HG02970 (cell line): ENCODE data around the gene CIDEA.
A peak's percentile ranks its signal among the peaks of the same experiment; 100 is the strongest.

Source experiments
- ATAC-seq: cut with Tn5 transposase; IDR thresholded peaks from one replicate; pipeline ENCODE4 v1.9.1; 2021; ENCODE audit warnings: mild to moderate bottlenecking, moderate library complexity, moderate number of reproducible peaks; ENCODE audit not compliant: unreplicated experiment, low FRiP score

Gene CIDEA

DNA sequence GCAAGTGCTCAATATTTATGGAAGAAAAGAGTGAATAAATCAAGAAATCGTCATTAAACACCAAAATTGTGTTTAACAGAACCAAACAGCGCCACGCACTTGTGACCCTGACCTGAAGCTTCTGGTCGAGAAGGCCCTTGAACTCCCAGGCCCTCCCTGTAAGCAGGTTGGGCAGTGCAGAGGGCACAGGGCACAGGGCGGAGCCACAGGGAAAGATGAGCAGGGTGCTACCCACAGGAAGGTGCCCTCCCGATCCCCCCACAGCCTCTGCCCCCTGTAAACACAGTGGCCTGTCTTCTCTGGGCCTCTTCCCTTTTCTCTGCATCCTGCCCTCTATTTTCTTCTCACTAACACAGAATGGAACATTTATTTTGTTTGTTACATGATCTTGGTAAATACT, 37.0 kb downstream of the CIDEA start:
- no peak for ATAC-seq

DNA sequence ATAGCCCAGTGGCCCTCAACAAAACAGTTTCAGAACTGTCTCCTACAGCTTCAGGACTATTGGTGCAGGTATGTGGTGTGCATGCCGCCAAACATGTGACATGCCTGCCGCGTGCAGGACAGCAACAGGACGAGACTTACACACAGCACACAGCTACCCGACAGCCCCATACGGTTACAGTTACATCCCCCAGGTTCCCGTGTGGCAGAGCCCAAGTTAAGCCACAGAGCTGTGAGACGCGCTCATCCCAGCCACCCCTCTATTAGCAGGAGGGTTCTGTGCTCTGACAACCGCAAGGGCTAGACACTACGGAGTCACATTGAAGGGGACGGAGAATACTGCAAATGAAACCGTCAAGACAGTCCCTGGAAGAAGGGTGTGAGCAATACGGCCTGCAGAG, 37.5 kb downstream of the CIDEA start:
- ATAC-seq, result no peak

DNA sequence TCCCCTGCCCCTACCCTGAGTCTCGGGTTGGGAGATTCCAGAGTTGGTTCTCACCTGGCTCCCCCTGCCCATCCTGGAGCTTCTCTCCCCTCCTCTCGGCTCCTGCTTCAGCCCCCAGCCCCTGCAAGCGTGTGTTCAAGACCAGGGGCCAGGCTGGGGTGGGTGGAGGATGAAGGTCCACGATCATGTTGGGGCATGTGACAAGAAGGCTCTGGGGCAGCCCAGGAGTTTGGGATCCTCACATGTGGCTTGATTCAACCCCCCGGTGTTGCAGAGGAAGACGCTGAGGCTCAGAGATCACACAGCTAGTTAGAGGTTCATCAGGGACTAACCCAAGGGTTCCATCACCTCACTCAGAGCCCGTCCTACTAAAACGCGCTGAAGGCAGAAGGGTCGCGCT, 39.7 kb downstream of the CIDEA start:
- ATAC-seq, result no peak

DNA sequence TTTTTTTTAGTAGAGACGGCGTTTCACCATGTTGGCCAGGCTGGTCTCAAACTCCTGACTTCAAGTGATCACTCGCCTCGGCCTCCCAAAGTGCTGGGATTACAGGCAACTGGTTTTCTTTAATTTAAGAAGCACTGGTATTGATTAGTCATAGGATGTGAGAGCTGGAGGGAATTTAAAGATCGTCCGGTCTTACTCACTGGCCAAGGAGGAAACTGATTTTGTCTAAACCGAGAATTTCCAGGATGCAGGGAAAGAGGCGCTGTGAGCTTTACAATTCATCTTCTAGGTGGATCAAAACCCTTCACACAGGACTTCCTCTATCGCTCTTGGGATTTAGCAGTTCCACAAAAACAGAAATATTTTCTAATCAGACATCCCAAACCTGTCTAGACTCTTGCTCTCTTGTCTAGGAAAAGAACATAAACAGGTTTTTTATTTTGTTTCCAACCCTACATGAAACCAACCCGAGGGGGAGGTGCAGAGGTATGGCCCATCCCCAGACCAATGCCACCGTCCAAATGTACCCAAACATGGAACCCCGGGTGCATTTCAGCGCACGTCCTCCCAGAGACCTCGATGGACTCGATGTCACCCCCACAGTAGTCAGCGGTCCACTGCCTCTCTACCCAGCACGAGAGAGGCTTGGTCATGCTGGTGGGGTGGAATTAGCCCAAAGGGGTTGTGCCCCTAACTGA, 41.4 kb downstream of the CIDEA start:
- no peak for ATAC-seq

DNA sequence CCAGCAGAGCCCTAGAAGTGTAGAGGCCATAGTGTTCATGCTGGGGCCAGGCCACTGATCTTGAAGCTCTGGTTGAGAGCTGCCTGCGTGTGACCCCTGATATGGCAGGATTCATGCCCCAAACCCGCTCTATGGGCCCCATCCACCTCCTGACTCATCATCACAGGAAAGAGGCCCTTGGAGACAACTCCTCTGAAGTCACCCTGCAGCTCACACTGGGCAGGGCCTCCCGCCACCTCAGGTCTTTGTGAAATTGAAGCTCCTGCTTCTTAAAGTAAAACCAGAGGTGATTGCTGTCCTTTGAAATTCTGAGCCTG, 41.9 kb downstream of the CIDEA start:
- ATAC-seq, result no peak

DNA sequence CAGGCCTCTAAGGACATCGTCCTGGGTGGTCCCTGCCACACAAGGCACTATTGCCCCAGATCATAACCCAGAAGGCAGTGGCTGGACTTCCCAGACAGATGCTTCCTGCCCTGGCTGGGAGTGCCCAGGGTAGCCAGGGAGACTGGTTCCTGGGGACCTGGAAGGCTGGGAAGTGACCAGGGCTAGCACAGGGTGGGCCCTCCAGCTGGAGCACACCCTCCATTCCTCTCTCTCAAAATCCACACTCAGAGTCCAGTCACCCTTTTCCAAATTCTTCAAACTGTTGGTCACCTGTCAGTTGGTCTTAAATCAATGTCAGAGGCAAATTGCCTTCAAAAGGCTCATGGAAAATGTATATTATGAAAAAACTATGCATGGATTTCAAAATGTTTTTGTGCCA, 42.3 kb downstream of the CIDEA start:
- ATAC-seq, result no peak

DNA sequence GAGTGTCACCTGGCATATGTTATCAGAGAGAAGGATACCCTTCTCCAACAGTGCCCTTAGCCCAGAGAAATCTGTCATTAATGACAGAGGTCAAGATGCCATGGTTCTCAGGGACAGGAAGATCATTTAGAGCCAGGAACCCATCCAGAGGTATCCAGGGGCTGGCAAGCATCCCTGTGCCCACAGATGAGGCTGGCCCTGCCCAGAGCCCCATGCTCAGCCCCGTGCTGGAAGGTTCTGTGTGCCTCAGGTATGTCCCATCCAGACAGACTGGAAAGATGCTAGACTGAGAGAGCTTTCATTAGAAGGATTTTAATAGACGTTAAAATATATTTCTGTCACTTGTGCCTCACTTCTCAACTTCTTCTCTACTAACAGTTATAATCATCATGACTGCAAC, 45.7 kb downstream of the CIDEA start:
- ATAC-seq, result no peak

DNA sequence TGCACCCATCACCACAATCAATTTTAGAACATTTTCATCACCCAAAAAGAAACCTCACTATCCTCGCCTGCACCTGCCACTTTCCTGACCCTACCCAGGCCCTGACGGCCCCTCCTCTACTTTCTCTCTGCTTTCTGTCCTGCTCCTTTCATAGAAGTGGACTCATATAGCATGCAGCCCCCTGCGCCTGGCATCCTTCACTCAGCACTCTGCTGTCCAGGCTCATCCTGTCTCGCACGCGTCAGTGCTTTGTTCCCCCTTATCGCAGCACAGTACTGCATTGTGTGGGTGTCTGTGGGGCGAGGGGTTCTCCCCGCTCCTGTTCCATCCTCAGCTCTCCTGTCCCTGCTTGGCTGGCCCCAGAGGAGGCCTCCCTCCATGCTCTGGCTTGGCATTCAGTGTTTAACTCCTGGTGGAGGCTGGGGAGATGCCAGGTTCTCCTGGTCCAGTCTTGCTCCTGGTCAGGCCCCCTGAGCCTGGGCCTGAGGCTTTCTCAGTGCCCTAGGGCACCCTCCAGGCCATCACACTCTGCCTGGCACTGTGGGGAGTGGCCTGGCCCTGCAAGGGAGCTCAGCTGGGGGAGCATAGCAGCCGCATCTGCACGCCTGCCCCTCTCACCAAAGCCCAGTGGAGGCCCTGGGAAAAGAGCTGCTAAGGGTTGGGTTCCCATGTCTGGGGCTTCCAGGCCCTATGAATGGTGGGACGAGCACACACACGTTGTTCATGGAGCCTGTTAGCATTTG, 47.3 kb downstream of the CIDEA start:
- ATAC-seq, result no peak

DNA sequence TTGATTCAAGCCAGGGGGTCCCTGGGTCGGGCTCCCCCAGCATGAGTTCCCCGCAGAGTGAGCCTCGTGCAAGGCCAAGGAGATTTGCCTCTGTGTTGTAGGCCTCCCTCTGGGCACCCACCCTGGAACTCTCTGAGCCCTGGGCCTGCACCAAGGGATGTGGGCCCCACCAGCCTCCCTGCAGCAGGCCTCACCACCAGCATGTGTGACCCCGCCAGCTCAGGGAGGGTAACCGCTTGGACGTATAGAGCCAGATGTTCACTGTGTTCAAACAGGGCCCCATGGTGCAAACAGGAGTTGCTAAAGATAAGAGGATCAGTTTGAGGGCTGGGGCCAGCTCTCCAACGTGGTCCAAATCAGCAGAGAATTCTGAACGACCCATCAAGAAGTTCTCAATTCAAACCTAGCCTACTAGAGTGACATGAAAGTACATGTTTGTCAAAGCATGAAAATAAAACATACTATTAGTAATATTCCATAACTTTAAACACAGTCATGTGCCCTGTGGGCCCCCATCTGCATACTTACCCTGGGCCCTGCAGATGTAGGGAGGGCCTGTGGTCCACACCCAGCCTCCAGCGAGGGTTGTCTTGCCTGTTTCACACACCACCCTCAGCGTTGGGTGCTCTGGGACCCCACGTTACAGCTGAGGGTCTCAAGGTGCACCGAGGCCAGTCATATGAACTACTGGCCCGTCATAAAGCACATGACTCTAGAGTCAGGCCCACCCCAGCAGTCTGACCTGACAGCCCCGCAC, 48.4 kb downstream of the CIDEA start:
- no peak for ATAC-seq

DNA sequence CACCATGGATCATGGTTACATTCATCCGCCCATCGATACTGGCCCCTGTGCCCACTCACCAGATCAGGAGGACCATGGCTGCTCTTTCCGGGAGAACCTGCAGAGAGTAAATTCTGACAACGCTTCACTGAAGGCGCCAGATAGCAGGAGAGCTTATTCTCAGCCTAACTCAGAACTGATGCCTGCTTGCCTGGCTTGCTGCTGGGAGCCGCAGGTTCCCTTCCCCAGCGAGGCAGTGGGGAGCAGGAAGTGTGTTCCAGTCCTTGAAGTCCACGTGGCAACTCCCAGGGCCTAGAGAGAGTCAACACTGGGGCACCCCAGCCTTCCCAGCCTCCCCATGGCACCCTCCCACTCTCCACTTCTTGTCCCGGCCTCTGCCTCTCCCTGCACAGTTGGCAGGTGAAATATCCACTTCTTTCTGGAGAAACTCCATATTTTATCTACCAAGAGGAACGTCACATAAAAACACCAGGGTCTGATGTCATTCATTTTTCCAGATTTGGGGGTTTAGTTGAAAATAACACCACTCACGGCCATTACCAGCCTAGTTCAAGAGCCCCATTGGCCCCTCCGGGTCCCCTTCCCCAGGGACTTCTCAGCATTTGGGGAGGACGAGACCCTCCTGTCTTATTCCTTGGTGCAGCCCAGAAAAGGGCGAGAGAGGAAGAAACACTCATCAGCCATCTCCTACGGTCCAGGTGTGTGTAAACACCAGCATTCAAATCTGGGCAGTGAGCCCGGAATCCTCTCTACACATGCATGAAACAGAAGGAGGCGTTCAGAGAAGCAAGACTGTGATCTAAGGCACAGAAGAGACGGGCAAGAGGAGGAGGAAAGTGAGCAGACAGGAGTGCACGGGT, 50.4 kb downstream of the CIDEA start:
- no peak for ATAC-seq

DNA sequence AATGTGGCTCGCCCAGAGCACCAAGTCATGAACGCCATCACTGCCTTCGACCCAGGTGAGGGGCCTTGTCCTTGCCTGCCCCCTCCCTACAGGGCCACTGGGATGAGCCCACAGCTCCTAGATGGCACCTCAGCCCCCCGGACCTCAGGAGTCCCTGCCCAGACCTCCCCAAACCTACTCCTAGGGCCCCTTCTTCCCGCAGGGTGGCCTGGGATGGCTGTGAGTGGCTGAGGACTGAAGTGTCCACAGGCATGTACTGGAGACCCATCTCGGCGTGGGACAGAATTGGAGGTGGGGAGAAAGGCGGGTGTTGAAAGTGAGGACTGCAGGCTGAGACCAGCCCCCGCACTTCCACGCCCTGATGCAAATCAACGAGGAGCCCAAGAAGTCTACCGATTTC, 51.0 kb downstream of the CIDEA start:
- ATAC-seq, result no peak

DNA sequence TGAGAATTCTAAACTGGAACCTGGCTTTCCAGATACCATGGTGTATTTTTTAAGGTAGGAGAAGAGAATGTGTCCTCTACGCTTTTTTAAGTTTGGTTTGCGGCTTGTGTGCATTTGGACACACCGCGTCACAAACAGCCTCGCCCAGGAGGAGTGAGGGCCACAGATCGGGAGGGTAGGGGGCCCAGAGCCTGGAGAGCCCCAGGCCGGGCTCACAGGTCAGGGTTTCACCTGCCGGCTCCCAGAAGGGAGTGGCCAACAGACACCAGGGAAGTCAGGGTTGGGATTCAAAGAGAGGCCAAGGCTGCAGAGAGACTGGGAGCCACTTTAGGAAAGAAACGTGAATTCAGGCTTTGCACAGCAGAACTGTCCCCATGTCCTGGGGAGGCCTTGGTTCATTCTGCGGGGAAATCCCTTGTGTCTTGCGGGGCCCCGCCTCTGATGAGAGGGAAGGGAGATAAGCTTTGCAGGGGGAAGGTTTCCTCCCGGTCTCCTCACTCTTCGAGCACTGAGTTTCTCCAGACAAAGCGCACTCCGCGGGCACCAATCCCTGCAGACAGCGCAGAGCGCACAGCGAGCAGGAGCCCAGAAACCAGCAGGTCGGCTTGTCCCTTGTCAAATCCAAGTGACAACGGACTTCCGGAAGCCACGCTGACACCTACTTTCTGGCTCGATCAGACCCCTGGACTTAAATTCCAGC, 51.9 kb downstream of the CIDEA start:
- ATAC-seq, result no peak

DNA sequence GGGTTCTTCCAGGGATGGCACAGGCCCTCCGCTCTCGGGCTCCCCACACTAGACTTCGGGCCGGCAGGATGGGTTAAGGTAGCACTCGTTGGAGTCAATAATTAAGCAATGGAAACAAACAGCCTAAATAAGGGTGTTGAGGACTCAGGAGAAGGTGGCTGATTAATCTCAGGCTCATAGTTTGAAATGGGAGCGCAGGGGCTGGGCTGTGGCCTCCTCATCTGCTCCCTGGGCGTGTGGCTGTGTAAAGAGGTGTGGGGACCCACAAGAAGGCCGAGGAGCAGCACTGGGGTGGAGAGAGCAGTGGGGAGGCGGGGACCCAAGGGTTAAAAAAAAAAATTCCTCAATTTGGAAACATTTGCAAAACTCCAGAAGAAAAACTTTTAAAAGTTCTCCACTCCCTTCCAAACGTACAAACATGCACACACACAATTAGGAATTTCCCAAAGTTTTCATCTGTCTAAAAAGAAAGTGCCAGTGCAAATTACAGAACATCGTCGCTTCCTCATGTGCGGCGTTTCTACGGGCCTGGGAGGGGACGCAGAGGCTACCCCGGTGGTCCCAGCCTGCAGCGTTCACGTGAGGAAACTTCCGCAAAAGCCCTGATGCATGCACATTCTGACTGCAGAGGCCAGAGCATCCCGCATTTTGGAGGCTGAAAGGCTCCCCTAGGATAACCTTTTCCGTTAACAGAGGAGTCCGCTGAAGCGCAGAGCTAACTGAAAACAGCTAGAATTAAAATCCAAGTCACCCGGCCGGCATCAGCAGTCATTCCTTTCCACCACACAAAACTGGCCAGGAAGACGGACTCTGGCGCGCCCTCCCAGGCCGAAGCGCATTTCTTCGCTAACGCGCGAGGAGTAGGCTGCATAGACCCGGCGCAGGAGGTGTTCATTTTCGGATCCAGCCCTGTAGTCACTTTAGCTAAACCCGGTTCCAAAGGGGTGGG, 52.9 kb downstream of the CIDEA start:
- ATAC-seq, result no peak

DNA sequence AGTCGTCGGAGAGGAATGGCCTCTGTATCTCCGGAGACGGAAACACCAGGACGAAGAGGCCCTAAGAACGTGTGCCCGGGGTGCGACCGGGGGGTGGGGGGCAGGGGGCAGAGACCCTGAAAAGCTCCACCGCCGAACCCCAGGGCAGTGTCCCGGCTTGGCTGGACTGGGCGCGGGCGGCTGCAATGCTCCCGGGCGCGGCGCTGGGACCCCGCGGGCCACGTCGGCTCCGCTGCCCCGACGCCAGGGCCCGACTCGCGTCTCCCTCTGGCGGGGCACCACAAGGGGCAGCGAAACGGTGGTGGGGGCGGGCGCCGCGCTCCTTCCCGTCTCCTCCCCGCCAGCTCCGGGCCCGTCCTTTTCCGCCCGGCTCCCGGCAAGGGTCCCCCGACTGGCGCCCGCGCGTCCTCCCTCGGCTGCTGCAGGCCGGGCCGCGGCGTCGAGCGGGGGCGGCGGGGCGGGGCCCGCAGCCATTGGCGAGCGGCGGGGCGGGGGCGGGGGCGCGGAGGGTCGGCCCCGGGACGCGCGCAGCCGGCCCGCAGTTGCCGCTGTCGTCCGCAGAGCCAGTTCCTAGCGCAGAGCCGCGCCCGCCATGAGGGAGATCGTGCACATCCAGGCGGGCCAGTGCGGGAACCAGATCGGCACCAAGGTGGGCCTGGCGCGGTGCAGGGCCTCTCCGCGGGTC, 53.7 kb downstream of the CIDEA start, which contains the start of gene TUBB6:
Gene TUBB6 (plus strand): TSS at position 541 of the 685 bp plus-strand sequence. CDS start 52 bp downstream, at position 593.
- peak; percentile 55 for ATAC-seq

DNA sequence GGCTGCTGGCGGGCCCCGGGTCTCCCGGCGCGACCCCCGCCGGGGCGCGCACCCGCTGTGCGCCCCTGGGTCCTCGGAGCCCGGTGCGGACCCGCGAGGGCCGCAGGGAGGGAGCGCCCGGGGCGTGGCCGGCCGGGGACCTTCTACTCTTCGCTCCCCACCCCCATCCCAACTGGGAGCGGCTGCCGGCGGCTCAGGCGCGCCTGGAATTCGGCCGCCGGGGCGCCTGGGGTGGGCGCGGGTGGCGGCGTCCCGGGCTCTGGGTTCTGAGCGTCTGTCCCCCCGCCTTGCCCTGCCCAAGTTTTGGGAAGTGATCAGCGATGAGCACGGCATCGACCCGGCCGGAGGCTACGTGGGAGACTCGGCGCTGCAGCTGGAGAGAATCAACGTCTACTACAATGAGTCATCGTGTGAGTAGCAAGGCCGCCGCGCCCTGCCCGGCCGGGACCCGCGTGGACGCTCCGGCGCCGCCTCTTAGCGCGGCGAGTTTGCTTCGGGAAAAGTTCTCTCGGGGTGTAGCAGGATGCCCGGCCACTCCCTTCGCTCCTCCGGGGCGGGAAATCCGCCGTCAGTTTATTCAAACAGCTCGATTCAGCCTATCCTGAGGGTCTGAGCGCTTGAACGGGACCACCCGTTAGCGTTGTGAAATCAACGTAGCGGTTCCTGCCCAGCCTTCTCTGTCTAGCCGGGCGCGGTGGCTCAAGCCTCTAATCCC, 54.4 kb downstream of the CIDEA start:
- ATAC-seq, result peak; percentile 43

DNA sequence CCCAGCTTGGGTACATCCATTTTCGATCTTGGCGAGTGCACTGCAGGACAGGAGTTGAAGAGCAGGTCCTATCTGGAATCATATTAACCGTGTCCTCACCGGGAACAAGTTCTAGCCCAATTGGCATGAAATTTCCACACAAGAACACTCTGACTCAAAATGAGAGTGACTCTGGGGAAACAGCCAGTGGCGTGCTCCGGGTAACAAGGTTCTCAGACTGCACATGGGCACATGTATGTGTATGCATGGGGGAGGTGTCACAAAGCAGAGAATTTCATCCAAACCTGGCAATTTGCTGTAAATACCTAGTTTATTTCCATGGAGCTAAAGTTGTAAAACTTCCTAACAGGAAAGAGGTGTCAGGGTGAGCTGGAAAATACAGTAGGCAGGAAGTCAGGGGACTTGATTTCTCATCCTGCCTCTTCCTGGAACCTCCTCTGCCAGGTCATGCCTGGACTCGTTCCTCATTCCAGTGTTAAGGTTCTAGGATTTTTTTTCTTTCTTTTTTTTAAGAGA, 55.6 kb downstream of the CIDEA start:
- ATAC-seq, result no peak

DNA sequence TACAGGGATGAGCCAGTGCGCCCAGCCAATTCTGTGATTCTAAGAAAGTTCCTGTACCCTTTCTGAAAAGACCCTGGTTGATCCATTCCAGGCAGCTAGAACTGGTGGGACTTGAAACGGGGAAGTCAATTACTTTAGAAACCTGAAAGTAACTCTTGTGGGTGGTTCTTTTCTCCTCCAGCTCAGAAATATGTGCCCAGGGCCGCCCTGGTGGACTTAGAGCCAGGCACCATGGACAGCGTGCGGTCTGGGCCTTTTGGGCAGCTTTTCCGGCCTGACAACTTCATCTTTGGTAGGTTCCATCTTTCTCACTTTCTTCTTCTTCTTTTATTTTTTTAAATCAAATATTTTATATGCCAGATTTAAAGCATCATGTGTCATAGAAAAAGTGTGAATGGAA, 56.6 kb downstream of the CIDEA start:
- ATAC-seq, result no peak

DNA sequence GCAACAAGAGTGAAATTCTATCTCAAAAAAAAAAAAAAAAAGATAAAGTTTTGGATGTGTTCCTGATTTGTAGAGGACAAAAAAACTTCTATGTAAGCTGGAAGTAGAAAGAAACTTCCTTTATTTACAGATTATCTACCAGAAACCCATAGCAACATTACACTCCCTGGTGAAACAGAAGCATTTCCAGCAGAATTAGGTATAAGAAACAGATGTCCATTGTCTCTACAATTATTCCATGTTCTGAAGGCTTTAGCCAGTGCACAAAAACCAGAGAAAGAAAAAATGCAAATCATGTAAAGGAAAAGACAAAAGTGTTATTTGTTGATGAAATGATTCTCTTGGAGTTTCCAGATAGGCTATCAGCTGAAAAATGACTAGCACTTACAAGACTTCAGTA, 58.8 kb downstream of the CIDEA start:
- no peak for ATAC-seq
